Mesendoderm (in vitro differentiated cells): Measurements from ENCODE around the gene NPSR1. TPM values are rescaled to one million over a fixed set of nuclear protein-coding genes. Genes with fewer than 3 reads are reported as not detected.

Source experiments
- DNase-seq: peaks from one replicate; pipeline ENCODE4 v3.0.0; 2013
- H2AK5ac ChIP-seq: 2 replicates; pipeline ENCODE4 v1.6.1; 2013; ENCODE audit warnings: low read length, inconsistent platforms
- H2BK120ac ChIP-seq: 2 replicates; pipeline ENCODE4 v1.6.1; 2013; ENCODE audit warnings: low read depth, mild to moderate bottlenecking, low read length, moderate library complexity, mixed read lengths
- H2BK15ac ChIP-seq: replicated peaks from 2 replicates; pipeline ENCODE4 v1.6.1; 2013; ENCODE audit warnings: low read depth, mild to moderate bottlenecking, moderate library complexity
- H2BK5ac ChIP-seq: 2 replicates; pipeline ENCODE4 v1.6.1; 2013; ENCODE audit warnings: low read length, inconsistent platforms
- H3K18ac ChIP-seq: 2 replicates; pipeline ENCODE4 v1.6.1; 2013; ENCODE audit warnings: mild to moderate bottlenecking, low read length, mixed read lengths
- H3K23ac ChIP-seq: one replicate; pipeline ENCODE4 v1.6.1; 2013; ENCODE audit warnings: low read length
- H3K27ac ChIP-seq: 2 replicates; pipeline ENCODE4 v1.5.1; 2013; ENCODE audit warnings: low read depth, mild to moderate bottlenecking, inconsistent platforms, low read length, moderate library complexity
- H3K27me3 ChIP-seq: 2 replicates; pipeline ENCODE4 v1.6.1; 2013; ENCODE audit warnings: low read length, control low read depth, mild to moderate bottlenecking, inconsistent platforms; ENCODE audit not compliant: insufficient read depth, poor library complexity
- H3K36me3 ChIP-seq: 2 replicates; pipeline ENCODE4 v1.6.1; 2013; ENCODE audit warnings: low read length, inconsistent platforms; ENCODE audit not compliant: control insufficient read depth, insufficient read depth
- H3K4ac ChIP-seq: one replicate; pipeline ENCODE4 v1.6.1; 2013; ENCODE audit warnings: low read depth, mild to moderate bottlenecking, low read length, moderate library complexity
- H3K4me1 ChIP-seq: 2 replicates; pipeline ENCODE4 v1.6.1; 2013; ENCODE audit warnings: low read depth, low read length, inconsistent platforms; ENCODE audit not compliant: control insufficient read depth
- H3K4me2 ChIP-seq: 2 replicates; pipeline ENCODE4 v1.6.1; 2013; ENCODE audit warnings: low read length
- H3K4me3 ChIP-seq: 2 replicates; pipeline ENCODE4 v1.5.1; 2013; ENCODE audit warnings: mild to moderate bottlenecking, low read length
- H3K56ac ChIP-seq: one replicate; pipeline ENCODE4 v1.6.1; 2013; ENCODE audit warnings: low read length
- H3K79me1 ChIP-seq: 2 replicates; pipeline ENCODE4 v1.6.1; 2013; ENCODE audit warnings: low read length, inconsistent platforms
- H3K79me2 ChIP-seq: 2 replicates; pipeline ENCODE4 v1.6.1; 2013; ENCODE audit warnings: mild to moderate bottlenecking, low read length; ENCODE audit not compliant: control insufficient read depth, insufficient read depth
- H3K9ac ChIP-seq: 2 replicates; pipeline ENCODE4 v1.6.1; 2013; ENCODE audit warnings: low read length, inconsistent platforms
- H4K5ac ChIP-seq: one replicate; pipeline ENCODE4 v1.6.1; 2013; ENCODE audit warnings: low read length
- H4K8ac ChIP-seq: one replicate; pipeline ENCODE4 v1.6.1; 2013; ENCODE audit warnings: low read depth, mild to moderate bottlenecking, control low read depth, low read length, moderate library complexity
- WGBS: extraction: QIAGEN DNeasy Blood & Tissue Kit; methylation state at CpG from one replicate; pipeline ENCODE4 v1.1.7; 2013; ENCODE audit warnings: low lambda C conversion rate, missing lambda C conversion rate; ENCODE audit not compliant: insufficient coverage; ENCODE audit errors: extremely low coverage; 5-methylcytosine and 5-hydroxymethylcytosine counted together
- polyA plus RNA-seq, 2 experiments: library from polyadenylated mRNA; stranded (reverse); fragments of 200-250 nt; gene quantifications; one replicate each; pipeline ENCODE4 v1.2.3, GENCODE V29; 2013

The NPSR1 gene, protein sequence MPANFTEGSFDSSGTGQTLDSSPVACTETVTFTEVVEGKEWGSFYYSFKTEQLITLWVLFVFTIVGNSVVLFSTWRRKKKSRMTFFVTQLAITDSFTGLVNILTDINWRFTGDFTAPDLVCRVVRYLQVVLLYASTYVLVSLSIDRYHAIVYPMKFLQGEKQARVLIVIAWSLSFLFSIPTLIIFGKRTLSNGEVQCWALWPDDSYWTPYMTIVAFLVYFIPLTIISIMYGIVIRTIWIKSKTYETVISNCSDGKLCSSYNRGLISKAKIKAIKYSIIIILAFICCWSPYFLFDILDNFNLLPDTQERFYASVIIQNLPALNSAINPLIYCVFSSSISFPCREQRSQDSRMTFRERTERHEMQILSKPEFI
- not detected for polyA plus RNA-seq (2013, experiment 1 of 2)
- polyA plus RNA-seq (2013, experiment 2 of 2): not detected

DNA sequence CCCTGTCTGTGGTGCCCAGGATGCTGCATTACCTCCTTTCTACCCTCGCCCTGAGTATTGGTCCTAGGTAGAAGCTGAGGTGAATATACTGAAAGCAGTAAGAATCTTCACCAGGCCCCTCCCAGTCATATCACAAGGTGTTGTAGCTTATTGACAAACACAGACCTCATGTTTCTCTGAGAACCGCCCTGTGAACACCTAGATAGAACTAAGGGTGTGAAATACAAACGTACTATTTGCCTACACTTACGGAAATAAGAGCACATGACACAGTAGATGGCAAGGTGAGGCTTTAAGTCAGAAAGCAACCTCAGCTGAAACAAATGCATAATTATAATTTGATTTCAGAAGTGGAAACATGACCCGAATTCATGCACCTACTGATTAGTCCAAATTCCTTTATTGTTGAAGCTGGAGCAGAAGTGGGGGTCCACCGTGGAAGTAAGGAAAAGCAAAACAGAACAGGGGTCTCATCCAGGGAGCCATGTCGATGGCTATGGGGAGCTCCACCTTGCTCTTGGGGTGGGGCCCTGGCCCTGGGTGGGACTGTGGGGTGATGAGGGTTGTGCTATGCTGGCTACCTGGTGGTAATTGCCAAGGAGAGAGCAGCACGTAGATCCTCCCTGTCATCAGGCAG, at the start of gene NPSR1:
TSS of gene NPSR1 (plus strand) at position 587 of the 637 bp plus-strand sequence. CDS start 195 bp downstream, outside the sequence.
- H3K9ac ChIP-seq: no peak within 1 kb of the TSS
- no peaks in the 10 kb centered on the region for H3K27me3 ChIP-seq
- no CpG with 5 or more reads among the region's 8 CpGs for WGBS
- no peaks in the 10 kb centered on the region for H3K36me3 ChIP-seq
- H3K23ac ChIP-seq: no peak within 1 kb of the TSS
- no peak within 1 kb of the TSS for H4K5ac ChIP-seq
- no peak within 1 kb of the TSS for H3K4ac ChIP-seq
- H3K4me3 ChIP-seq: no peak within 1 kb of the TSS
- no peak within 1 kb of the TSS for H4K8ac ChIP-seq
- H2AK5ac ChIP-seq: no peak within 1 kb of the TSS
- H3K27ac ChIP-seq: no peak within 1 kb of the TSS
- H3K18ac ChIP-seq: no peak within 1 kb of the TSS
- H2BK15ac ChIP-seq: no peak within 1 kb of the TSS
- no peaks in the 10 kb centered on the region for H3K79me1 ChIP-seq
- H3K4me2 ChIP-seq: no peak within 1 kb of the TSS
- DNase-seq: no peak
- H3K79me2 ChIP-seq: no peaks in the 10 kb centered on the region
- H2BK5ac ChIP-seq: no peak within 1 kb of the TSS
- H3K4me1 ChIP-seq: no peaks in the 10 kb centered on the region
- no peak within 1 kb of the TSS for H2BK120ac ChIP-seq
- no peak within 1 kb of the TSS for H3K56ac ChIP-seq

- no peak overlapping the region for H3K18ac ChIP-seq
- no peaks in the 10 kb centered on the region for H3K79me1 ChIP-seq
- WGBS: no CpG with 5 or more reads among the region's 2 CpGs
- no peak overlapping the region for H4K5ac ChIP-seq
- no peak overlapping the region for H2BK120ac ChIP-seq
- no peaks in the 10 kb centered on the region for H3K79me2 ChIP-seq
- no peak overlapping the region for H3K4me3 ChIP-seq
- H2BK15ac ChIP-seq: no peak overlapping the region
- H3K9ac ChIP-seq: no peak overlapping the region
- no peak overlapping the region for H4K8ac ChIP-seq
- H2AK5ac ChIP-seq: no peak overlapping the region
- no peak overlapping the region for H3K27ac ChIP-seq
- H3K27me3 ChIP-seq: no peaks in the 10 kb centered on the region
- no peaks in the 10 kb centered on the region for H3K36me3 ChIP-seq
- no peak overlapping the region for H3K4me2 ChIP-seq
- no peak overlapping the region for H3K56ac ChIP-seq
- no peaks in the 10 kb centered on the region for H3K4me1 ChIP-seq
- H3K4ac ChIP-seq: no peak overlapping the region
- H3K23ac ChIP-seq: no peak overlapping the region
- DNase-seq: peak; percentile 54
- H2BK5ac ChIP-seq: no peak overlapping the region
Observed at GRCh38 chr7:34612661-34613060, 45.4 kb upstream of the NPSR1 start.

GRCh38 chr7:34620425-34620824, 37.6 kb upstream of the NPSR1 start:
- no peak overlapping the region for H2BK120ac ChIP-seq
- H2BK5ac ChIP-seq: no peak overlapping the region
- no peak overlapping the region for H3K9ac ChIP-seq
- H3K36me3 ChIP-seq: no peaks in the 10 kb centered on the region
- H3K56ac ChIP-seq: no peak overlapping the region
- H3K27me3 ChIP-seq: no peaks in the 10 kb centered on the region
- no peaks in the 10 kb centered on the region for H3K79me2 ChIP-seq
- no peak overlapping the region for H2BK15ac ChIP-seq
- no peak overlapping the region for H3K4me3 ChIP-seq
- H3K4ac ChIP-seq: no peak overlapping the region
- no peak overlapping the region for H4K8ac ChIP-seq
- H3K79me1 ChIP-seq: no peaks in the 10 kb centered on the region
- no peaks in the 10 kb centered on the region for H3K4me1 ChIP-seq
- no peak overlapping the region for H3K18ac ChIP-seq
- DNase-seq: peak; percentile 2
- no peak overlapping the region for H2AK5ac ChIP-seq
- no peak overlapping the region for H3K4me2 ChIP-seq
- H3K27ac ChIP-seq: no peak overlapping the region
- H3K23ac ChIP-seq: no peak overlapping the region
- no peak overlapping the region for H4K5ac ChIP-seq

GRCh38 chr7:34622182-34622581, 35.8 kb upstream of the NPSR1 start:
- H2AK5ac ChIP-seq: no peak overlapping the region
- no peak overlapping the region for H2BK120ac ChIP-seq
- H3K4me2 ChIP-seq: no peak overlapping the region
- H3K18ac ChIP-seq: no peak overlapping the region
- no peak overlapping the region for H3K9ac ChIP-seq
- H3K4me3 ChIP-seq: no peak overlapping the region
- no peak overlapping the region for H2BK5ac ChIP-seq
- WGBS: no CpG with 5 or more reads among the region's 2 CpGs
- H3K56ac ChIP-seq: no peak overlapping the region
- H3K36me3 ChIP-seq: no peaks in the 10 kb centered on the region
- H3K4me1 ChIP-seq: no peaks in the 10 kb centered on the region
- H3K4ac ChIP-seq: no peak overlapping the region
- H2BK15ac ChIP-seq: no peak overlapping the region
- no peak overlapping the region for H4K8ac ChIP-seq
- no peaks in the 10 kb centered on the region for H3K79me2 ChIP-seq
- no peaks in the 10 kb centered on the region for H3K27me3 ChIP-seq
- H3K23ac ChIP-seq: no peak overlapping the region
- H4K5ac ChIP-seq: no peak overlapping the region
- H3K79me1 ChIP-seq: no peaks in the 10 kb centered on the region
- no peak overlapping the region for H3K27ac ChIP-seq
- DNase-seq: peak; percentile 68

GRCh38 chr7:34622771-34623250, 35.2 kb upstream of the NPSR1 start:
- Histone ChIP-seq H3K79me1 (no peaks in the 10 kb centered on the region), H3K4me2 (no peak overlapping the region), H3K23ac (no peak overlapping the region), H3K56ac (no peak overlapping the region), H3K4me3 (no peak overlapping the region), H3K79me2 (no peaks in the 10 kb centered on the region), H2BK15ac (no peak overlapping the region), H4K5ac (no peak overlapping the region), H2AK5ac (no peak overlapping the region), H3K27ac (no peak overlapping the region), H3K36me3 (no peaks in the 10 kb centered on the region), H2BK120ac (no peak overlapping the region), H4K8ac (no peak overlapping the region), H3K27me3 (no peaks in the 10 kb centered on the region), H3K4me1 (no peaks in the 10 kb centered on the region), H2BK5ac (no peak overlapping the region), H3K9ac (no peak overlapping the region), H3K18ac (no peak overlapping the region), H3K4ac (no peak overlapping the region)
- WGBS: no CpG with 5 or more reads among the region's 4 CpGs
- no peak for DNase-seq
